ENCODE measurements around the gene COL5A1. TPM values are rescaled to one million over a fixed set of nuclear protein-coding genes. Genes with fewer than 3 reads are reported as not detected.

Gene COL5A1
- total RNA-seq, 4 donors from 2014 or later: 4.0 to 12.8 (median 6.3) TPM

GRCh38 chr9:134757216-134757975 lies 115.8 kb downstream of the COL5A1 start:
- Histone ChIP-seq H3K9me3 (no peaks in the 10 kb centered on the region), H3K27me3 (no peaks in the 10 kb centered on the region), H3K4me3 (no peak overlapping the region), H3K4me1 (no peaks in the 10 kb centered on the region), H3K36me3 (peaks cover 0 to 47% (median 0%) of the 10 kb centered on the region in 3 donors), H3K27ac (no peak overlapping the region)
- 90 to 95% methylated on average over 8 to 9 of the region's 26 CpGs for WGBS, 2 donors
- no peak for TF ChIP-seq CTCF (IDR thresholded peaks at IDR 0.05)
- TF ChIP-seq POLR2A (IDR thresholded peaks at IDR 0.05): no peak
- DNase-seq: no peak
- intact Hi-C loops (cut with DNase I): no loop called here

- peaks cover 0 to 40% (median 0%) of the 10 kb centered on the region in 3 donors for H3K36me3 ChIP-seq
- WGBS, 2 donors: 71 to 87% methylated on average over 8 to 9 of the region's 9 CpGs
Measured at GRCh38 chr9:134758949-134759607, 117.5 kb downstream of the COL5A1 start.

GRCh38 chr9:134759913-134760312 lies 118.3 kb downstream of the COL5A1 start:
- H3K27ac ChIP-seq: no peak overlapping the region
- no peaks in the 10 kb centered on the region for H3K27me3 ChIP-seq
- no peak overlapping the region for H3K4me3 ChIP-seq
- DNase-seq: no peak
- no peaks in the 10 kb centered on the region for H3K9me3 ChIP-seq
- peaks cover 0 to 4% (median 0%) of the 10 kb centered on the region in 3 donors for H3K4me1 ChIP-seq
- peaks cover 0 to 40% (median 0%) of the 10 kb centered on the region in 3 donors for H3K36me3 ChIP-seq
- WGBS, 2 donors: 89 to 92% methylated on average over 8 of the region's 8 CpGs
- intact Hi-C loops (cut with DNase I): no loop called here
- TF ChIP-seq POLR2A (IDR thresholded peaks at IDR 0.05): no peak
- TF ChIP-seq CTCF (IDR thresholded peaks at IDR 0.05): no peak

More at GRCh38 chr9:134758949-134759607, 117.5 kb downstream of the COL5A1 start:
- TF ChIP-seq POLR2A (IDR thresholded peaks at IDR 0.05): no peak
- TF ChIP-seq CTCF (IDR thresholded peaks at IDR 0.05): no peak
- no peak for DNase-seq
- Histone ChIP-seq H3K4me1 (no peaks in the 10 kb centered on the region), H3K9me3 (no peaks in the 10 kb centered on the region), H3K27me3 (no peaks in the 10 kb centered on the region), H3K4me3 (no peak overlapping the region), H3K27ac (no peak overlapping the region)
- intact Hi-C loops (cut with DNase I): no loop called here

GRCh38 chr9:134760750-134761420 lies 119.3 kb downstream of the COL5A1 start:
- no peak for DNase-seq
- Histone ChIP-seq H3K27ac (no peak overlapping the region), H3K36me3 (peaks cover 0 to 47% (median 0%) of the 10 kb centered on the region in 3 donors), H3K9me3 (no peaks in the 10 kb centered on the region), H3K4me1 (peaks cover 0 to 6% (median 0%) of the 10 kb centered on the region in 3 donors), H3K4me3 (no peak overlapping the region), H3K27me3 (peaks cover 0 to 8% (median 0%) of the 10 kb centered on the region in 4 donors)
- no peak for TF ChIP-seq CTCF (IDR thresholded peaks at IDR 0.05)
- TF ChIP-seq POLR2A (IDR thresholded peaks at IDR 0.05): no peak
- intact Hi-C loops (cut with DNase I): no loop called here
- WGBS, 2 donors: 89 to 96% methylated on average over 18 of the region's 18 CpGs

Measured in esophagus squamous epithelium (tissue), 5 donors.